ENCODE data around the gene CENPC.
"Not testable (repeated sequence)": the region's sequence is repeated elsewhere in the genome, so short reads cannot be mapped to it uniquely, and the experiment has no call there.

The CENPC gene

GRCh38 chr4:67466751-67467150 lies 78.6 kb downstream of the CENPC start:
- no peak for DNase-seq

DNA sequence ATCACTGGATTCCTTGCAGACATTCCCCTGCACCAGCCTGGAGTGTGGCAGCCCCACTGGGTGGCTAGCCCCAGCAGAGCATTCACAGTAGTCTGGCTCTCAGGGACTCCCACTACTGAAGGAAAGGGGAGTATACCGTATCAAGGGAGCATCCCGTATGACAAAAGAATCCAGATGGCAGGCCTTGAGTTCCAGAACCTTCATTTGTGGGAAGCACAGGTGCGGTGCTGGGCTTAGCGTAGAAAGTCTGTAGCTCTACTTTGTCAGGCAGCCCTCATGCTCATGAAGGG lies 79.6 kb downstream of the CENPC start:
- DNase-seq = no peak

DNA sequence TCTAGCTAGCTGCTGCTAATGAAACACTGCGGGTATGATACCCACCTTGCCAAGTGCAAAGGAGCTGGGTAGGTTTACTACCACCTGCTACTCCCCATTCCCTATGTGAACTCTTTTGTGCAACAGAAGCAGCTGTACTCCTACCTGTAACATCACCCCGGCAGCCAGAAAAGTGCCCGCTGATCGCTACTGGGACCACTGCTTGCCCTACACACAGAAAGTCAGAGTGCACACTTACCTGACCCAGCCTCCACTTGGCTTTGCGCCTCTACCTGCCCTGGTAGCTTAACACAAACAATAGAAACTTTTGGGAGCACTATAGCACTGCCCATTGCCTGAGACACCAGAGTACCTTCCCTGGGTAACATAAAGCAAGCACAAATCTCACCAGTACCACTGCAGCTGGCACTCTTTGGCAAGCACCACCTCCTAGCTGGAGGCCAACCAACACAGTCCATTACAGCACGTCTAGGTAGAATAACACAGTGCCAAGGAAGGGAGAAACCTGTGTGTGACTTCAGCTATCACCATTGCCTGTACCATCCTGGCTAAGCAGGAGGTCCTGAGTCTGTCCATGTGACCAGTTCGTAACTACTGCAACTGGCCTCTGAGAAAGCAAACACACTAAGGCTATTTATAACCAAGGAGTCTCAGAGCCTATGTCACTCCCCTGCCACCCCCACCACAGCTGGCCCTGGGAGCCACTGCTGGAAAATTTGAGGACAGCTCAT lies 80.1 kb downstream of the CENPC start:
- no peak for DNase-seq

DNA sequence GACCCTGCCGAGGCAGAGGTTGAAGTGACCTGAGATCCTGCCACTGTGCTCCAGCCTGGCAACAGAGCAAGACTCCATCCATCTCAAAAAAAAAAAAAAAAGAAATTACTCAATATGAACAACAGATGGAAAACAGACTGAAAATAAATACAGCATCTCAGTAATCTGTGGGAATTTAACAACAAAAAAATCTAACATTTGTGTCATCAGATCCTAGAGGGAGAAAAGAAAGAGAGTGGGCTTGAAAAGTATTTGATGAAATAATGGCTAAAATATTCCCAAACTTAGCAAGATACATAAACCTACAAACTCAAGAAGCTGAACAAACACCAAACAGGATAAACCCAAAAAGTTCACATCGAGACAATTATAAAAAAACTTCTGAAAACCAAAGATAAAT lies 84.7 kb downstream of the CENPC start:
- DNase-seq = no peak

- DNase-seq = no peak
These were observed 86.1 kb downstream of the CENPC start for GRCh38 chr4:67459164-67459563.

DNA sequence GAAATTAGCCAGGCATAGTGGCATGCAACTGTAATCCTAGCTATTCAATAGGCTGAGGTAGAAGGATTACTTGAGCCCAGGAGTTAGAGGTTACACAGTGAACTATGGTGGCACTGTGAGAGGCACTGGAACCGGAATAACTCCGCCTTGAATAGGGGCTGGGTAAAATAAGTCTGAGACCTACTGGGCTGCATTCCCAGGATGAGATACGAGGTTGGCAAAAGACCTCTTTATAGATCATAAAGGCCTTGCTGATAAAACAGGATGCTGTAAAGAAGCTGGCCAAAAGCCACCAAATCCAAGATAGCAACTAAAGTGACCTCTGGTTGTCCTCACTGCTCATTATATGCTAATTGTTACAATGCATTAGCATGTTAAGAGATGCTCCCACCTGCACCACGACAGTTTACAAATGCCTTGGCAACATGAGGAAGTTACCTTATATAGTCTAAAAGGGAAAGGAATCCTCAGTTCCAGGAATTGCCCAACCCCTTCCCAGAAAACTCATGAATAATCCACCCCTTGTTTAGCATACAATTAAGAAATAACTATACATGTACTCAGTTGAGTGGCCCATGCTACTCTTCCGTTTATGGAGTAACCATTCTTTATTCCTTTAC lies 88.6 kb downstream of the CENPC start:
- DNase-seq = no peak

GRCh38 chr4:67452846-67453205 lies 92.5 kb downstream of the CENPC start:
- not testable (repeated sequence) for DNase-seq

GRCh38 chr4:67452100-67452845 lies 93.0 kb downstream of the CENPC start:
- DNase-seq = no peak

DNA sequence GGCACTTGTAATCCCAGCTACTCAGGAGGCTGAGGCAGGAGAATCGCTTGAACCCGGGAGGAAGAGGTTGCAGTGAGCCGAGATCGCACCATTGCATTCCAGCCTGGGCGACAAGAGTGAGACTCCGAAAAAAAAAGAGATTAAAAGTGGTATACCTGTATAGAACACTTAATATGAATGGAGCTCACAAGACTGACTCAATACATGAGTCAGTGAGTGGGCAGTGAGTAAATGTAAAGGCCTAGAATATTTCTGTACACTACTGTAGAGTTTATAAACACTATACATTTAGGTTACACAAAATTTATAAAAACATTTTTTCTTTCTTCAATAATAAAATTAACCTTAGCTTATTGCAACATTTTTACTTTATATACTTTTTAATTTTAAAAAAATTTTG lies 93.8 kb downstream of the CENPC start:
- DNase-seq = no peak

GRCh38 chr4:67448621-67449020 lies 96.7 kb downstream of the CENPC start:
- no peak for DNase-seq

DNA sequence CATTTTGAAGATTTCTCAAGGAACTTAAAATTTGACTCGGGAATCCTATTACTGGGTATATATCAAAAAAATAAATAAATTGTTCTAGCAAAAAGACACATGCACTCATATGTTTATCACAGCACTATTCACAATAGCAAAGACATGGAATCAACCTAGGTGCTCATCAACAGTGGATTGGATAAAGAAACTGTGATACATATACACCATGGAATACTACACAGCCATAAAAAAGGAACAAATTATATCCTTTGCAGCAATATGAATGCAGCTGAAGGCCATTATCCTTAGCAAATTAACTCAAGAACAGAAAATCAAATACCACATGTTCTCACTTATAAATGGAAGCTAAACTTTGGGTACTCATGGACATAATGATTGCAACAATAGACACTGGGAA lies 97.4 kb downstream of the CENPC start:
- no peak for DNase-seq

DNA sequence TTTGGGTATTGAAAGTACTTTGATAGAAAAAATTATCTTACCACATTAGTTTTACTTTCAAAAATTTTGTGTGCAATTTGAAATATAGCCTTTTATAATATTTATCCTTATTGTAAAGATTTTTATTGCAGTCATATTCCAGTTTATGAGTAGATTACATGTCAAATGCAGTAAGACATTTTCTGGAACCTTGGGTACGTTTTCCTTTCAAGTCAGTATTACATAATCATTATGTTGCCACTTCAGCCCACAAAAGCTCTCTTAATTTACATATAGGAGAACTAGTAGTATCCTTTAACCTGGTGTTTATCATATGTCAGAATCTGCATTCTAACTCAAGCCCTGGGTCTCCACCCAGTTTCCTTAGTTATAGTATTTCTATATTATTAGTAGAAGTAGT lies 98.5 kb downstream of the CENPC start:
- DNase-seq = no peak

DNA sequence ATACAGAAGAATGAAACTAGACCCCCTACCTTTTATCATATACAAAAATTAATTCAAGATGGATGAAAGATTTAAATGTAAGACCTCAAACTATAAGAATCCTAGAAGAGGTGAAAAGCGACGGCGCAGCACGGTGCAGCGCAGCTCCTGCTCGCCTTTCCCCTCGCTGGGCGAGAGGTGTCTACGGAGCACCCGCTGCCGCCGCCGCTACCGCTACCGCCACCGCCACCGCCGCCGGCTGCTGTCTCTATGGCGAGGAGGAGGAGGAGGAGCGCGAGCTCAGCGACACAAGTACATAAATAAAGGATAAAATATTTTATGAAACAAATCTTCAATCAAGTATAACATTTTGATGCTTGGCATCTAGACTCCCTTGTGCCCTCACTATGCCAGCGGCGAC lies 99.4 kb downstream of the CENPC start:
- not testable (repeated sequence) for DNase-seq

DNA sequence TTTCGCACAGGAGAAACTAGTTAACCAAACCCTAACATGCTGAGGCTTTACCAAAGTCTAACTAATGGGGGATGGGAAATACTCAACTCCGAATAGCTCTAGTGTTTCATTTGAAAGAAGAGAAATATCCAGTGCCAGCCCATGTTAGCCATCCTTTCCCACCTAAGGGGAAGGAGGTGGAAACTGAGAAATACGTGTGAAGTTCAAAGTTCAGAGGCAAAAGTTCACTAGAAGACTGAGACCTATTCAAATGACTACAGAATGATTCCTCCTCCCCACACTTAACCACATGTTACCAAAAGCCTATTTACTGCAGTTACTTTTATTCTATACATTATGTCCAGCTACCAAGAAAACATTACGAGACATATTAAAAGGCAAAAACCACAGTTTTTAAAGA lies 106.3 kb downstream of the CENPC start:
- DNase-seq = no peak

GRCh38 chr4:67437974-67438713 lies 107.2 kb downstream of the CENPC start:
- DNase-seq = no peak

- no peak for DNase-seq
These were observed 108.6 kb downstream of the CENPC start for GRCh38 chr4:67436742-67437141.

DNA sequence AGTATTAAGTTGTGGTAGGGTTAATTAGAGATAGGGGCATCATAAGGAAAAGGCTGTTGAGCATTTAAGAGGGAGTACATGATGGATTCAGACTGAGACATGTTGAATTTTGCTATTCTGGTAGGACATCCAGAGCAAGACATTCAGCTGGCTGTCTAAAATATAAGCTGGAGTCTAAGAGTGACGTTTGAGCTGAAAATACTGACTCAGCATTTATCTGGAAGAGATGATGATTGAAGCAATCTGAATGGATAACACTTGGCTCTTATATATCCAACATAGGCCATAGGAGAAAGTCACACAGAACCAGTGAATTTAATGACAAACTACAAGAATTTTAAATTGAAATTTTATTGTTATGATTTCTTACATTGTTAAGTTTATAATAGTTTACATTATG lies 114.3 kb downstream of the CENPC start:
- no peak for DNase-seq

GRCh38 chr4:67428819-67429218 lies 116.5 kb downstream of the CENPC start:
- DNase-seq = no peak

Measured in CD4-positive, alpha-beta T cell treated with Interleukin-4 for 4 hours (primary cell).